ENCODE data around the gene ADAMTS12.

Gene ADAMTS12

DNA sequence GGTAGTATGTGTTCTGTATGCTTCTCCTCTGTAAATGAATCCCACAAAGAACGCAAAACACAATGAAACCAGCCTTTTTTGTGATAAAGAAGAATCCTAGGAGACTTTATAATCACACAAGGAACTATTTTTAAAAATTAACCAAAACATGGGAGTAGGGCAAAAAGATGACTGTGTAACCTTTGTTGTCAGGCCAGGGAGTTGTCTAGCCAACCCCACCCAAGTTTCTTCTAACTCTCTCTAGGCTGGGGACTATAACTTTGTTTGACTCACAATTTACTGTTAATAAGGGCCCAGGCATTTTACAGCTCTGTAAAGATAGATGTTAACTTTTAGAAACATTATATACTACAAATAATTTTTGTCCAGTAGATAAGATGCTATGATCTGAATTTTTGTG lies 176.1 kb downstream of the ADAMTS12 start:
- DNase-seq (ENCODE audit: low read depth, low spot score) = no peak

DNA sequence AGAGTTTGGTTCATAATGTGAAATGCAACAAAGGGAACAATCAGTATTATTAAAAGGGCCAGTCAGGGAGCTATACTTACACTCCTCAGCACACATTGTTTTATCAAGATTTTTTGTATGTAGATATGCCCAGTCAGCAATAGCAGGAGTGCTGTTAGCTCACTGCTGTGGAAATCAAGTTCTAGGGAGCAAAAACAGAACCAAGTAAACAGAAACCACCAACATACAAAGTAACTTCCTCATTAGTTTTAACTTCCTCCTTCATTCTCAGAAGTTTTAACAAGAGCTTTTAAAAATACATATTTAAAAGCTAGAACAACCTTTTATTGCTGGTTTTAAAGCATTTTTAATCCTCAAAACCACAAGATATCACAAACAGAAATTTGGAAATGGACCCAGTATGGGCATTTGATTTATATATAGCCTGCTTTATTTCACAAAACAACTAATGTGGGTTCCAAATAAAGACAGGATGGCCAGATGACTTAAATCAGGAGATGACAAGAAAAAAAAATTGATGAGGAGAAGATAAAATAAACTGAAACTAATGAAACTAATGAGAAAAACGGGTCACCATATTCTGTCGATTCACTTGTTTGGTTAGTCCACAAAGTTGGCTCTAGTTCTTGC lies 178.5 kb downstream of the ADAMTS12 start:
- no peak for DNase-seq (ENCODE audit: low read depth, low spot score)

DNA sequence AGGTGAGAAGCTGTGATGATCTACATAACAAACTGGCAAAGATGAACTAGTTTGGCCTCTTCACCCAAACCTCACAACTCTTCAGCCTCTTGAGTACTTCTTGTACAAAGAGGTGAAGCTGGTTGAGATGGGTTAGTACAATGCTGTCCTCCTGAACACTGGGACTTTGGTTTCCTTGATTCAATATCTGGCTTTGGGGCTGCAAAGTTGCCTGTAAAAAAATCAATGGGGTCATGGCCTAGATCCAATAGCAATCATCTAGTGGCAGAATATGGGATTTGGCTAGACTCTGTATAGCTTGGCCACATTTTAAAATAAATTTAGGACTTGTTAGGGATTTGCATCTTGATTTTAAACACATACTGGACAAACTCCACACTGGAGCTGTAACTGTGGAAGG lies 179.1 kb downstream of the ADAMTS12 start:
- DNase-seq (ENCODE audit: low read depth, low spot score) = no peak

DNA sequence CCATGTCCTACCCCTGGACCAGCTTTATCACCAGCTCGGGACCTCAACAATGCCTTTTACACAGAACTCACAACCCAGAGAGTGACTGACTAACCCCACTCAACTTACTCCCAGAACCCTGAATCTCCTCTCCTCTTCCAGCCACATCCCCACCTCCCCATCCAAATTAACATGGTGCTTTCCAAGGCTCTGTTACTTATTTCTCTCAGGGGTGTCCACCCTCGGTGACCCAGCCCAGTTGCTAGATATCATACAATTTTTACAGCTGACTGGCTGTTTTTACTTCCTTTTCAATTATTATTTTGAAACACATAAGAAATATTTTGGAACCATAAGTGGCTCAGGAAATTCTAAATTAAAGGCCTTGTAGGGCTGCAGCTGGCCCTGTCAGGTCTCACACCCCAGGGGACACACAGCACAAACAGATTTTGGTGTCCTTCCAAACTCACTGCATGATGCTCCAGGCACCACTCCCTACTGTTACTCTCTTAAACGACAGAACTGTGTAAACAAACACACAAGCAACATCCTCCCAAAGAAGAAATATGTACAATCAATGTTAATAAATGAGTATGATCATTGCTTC lies 180.6 kb downstream of the ADAMTS12 start:
- no peak for DNase-seq (ENCODE audit: low read depth, low spot score)

DNA sequence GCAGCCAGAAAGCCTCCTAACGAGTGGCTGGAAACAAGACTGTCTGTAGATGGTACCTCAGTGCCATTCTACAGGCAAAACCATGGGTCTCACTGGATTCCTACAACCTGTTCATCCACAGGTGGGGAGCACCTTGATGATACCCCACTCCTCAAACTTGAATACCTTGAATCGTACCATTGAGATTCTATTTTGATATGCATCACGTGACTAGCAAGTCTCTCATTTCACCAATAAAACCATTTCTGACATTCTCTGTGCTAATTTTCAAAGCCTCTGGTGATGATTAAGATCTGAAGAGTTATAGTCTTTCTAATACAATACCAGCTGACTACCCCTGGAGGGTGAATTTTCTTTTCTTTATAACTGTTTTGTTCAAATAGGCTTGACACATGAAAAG lies 188.9 kb downstream of the ADAMTS12 start:
- DNase-seq (ENCODE audit: low read depth, low spot score) = no peak

DNA sequence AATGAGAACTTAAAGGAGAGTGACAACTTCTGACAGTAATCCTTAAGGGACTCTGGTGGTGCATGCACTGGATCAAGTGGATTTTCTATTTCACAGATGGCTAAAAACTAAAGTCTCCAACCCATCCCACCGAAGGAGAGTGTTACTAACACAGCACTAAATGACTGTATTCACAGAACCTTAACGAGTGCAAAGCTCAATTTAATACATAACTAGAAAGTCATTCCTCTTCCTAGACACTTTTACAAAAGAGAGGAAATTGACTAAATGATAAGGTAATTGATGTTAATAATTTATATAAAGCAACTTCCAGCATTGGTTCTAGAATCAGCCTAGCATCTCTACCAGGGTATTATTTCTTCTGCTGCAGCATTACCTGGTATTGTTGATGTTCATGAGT lies 189.8 kb downstream of the ADAMTS12 start:
- DNase-seq (ENCODE audit: low read depth, low spot score) = no peak

DNA sequence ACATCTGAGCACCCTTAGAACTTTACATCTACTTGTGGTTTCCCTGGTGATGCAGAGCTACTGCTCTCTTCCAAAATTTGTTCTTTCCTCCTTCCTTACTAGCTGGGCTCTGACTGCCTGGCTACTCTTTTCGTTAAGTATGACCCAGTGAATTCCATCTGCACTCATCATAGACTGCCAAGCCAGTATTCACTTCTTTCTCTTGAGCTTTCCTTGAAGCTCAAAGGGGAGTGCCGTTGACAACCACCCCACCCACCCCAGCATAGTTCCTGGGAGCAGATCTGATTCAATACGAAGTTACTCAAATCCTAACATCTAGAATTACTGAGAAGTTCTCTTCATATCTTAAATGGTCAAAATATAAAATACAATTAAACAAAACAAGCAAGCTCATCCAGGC lies 190.5 kb downstream of the ADAMTS12 start:
- DNase-seq (ENCODE audit: low read depth, low spot score) = no peak

DNA sequence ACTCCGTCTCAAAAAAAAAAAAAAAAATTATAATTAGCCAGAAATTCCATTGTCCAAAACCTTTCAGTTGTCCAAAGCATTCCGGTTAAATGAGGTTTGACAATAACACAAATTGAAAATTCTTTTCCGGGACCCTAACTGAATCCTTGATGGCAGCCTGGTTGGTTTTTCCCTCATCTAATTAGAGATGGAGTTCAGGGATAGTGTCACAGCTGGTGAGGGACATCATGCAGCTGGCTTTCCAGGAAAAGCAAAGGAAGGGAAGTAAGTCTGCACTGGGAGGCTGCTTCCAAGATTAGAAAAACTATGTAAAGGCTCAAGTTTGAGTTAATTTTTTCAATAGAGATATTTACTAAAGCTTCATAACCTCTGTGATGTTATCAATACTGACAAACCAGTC lies 195.4 kb downstream of the ADAMTS12 start:
- no peak for DNase-seq (ENCODE audit: low read depth, low spot score)

DNA sequence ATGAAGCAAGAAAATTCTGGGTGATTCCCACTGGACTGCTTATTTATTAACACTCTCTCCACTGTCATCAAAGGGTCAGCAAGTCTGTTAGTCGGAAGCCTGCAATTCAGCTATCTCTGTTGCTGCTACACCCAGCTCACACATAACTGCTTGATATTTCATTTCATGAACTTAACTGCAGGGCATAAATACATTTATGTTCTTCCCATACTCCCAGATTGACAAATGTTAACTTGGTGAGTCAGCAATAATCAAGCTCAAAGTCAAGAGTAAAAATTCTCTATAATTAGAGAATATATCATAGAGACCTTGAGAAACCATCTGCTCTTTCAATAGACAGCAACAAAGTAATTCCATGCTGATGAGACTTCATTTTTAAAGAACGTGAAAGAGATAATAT lies 198.8 kb downstream of the ADAMTS12 start:
- no peak for DNase-seq (ENCODE audit: low read depth, low spot score)

DNA sequence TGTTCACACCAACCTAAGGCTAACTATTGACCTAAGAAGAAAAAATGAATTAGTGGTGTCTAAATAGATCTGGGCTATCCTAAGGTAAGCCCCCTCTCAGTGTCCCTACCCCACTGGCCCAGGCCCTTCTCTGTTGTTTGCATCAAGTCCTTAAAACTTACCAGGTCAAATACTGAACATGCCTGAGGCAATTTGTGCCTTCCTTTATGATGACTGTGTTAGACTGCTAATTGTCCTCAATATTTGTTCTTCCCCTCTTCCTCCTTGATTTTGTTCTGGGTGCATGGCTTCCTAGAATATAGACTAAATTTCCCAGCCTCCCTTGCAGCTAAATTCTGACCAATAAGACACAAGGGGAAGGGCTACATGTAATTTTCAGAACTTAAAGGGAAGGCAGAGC lies 199.9 kb downstream of the ADAMTS12 start:
- DNase-seq (ENCODE audit: low read depth, low spot score) = no peak

DNA sequence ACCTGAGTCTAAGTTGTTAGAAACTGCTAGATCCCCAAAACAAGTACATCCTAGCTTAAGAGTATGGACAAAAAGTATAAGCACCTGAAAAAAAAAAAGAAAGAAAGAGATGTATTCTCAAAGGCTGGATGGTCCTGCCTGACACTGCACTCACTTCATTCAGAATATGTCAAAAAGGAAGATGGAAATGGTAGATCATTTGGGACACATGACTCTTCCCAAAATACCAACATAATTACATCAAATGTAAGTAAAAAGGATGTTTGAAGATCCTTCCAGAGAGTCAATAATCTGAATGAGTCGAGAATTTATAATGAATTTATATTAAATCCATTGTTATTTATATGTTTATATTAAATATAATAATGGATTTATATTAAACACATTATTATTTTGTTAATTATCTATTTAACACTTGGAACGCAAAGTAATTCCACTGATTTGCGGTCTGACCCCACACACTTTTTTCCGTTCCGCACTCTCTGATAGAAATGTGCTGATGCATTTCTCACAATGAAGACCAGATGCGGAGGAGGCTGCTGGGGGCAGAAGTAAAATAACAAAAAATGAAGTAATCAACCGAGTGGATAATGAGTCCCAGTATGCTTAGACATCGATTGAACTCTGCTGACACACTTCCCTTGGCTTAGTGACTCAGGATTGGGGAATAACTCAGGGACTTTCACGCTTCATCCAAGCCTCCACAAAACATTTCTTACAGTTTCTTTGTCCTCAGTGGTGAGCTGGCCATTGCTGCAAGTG lies 201.2 kb downstream of the ADAMTS12 start:
- DNase-seq (ENCODE audit: low read depth, low spot score) = peak; percentile 64

DNA sequence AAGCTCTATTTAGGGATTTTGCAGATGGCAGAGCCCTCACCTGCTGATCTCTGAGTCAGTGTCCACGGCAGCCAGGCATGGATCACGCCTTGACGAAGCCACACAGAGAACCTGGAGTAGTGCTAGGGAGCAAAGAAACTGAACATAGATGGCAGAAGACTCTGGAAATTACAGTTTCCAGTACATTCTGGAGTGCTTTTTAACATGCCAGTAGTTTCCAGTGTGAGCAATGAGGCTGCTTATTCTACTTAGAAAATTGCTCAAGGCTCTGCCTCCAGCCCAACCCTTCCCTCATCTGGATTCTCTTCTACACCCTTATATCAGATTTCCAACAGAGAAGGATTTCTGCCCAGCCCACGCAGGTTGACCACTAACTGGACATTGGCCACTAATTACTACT lies 203.3 kb downstream of the ADAMTS12 start:
- no peak for DNase-seq (ENCODE audit: low read depth, low spot score)

DNA sequence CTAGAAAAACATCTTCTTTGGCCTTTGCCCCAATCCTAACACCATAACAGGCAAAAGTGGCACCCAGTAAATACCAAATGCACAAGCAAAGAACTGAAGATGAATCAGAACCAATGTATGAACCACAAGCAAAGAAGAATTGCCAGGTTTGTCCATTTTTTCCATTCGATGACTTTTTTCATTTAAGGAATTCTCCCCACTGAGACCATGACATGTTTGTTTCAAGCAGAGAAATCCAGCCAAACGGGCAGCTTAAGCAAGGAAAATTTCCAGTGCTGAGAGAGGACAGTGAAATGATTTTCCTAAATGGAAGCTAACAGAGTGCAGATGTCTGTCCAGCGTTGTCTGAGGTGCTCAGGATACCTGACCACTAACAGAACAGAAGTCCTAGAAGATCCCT lies 203.7 kb downstream of the ADAMTS12 start:
- DNase-seq (ENCODE audit: low read depth, low spot score) = no peak

DNA sequence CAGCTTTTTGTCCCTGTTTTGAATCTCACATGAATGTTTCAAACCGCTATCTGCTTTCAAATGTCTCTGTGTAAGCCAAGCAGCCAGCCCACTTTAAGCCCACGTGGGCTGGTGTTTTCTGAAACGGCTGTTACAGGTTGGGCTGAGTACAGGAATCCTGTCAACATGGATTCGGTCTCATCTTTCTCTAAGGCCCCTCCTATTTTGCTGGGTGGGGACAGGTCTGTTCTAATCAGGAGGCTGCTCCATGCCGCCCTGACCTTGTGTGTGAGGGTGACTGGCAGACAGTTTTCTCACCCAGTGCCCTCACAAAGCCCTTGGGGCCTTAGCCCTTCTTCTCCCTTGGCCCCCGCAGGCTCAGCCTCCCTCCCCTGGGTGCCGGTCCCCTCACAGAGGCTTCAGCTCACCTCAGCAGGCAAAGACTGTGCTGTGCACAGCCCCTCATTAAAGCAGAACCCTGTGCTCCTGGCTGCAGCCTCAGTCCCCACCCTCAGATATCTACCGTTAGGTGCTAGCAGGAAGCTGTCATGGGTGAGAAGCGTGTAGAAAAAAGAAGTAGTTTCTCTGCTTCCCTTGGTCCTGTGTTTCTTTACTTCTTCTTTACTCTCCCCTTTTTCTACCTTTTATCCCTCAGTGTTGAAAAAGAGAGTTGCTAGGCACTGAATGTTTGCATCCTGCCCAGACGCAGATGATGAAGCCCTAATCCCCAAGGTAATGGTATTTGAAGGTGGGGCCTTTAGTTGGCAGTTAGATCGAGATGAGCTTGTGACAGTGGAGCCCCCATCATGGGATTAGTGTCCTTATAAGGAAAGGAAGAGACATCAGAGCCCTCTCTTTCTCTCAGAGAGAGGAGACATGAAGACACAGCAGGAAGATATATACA lies 205.7 kb downstream of the ADAMTS12 start:
- no peak for DNase-seq (ENCODE audit: low read depth, low spot score)

DNA sequence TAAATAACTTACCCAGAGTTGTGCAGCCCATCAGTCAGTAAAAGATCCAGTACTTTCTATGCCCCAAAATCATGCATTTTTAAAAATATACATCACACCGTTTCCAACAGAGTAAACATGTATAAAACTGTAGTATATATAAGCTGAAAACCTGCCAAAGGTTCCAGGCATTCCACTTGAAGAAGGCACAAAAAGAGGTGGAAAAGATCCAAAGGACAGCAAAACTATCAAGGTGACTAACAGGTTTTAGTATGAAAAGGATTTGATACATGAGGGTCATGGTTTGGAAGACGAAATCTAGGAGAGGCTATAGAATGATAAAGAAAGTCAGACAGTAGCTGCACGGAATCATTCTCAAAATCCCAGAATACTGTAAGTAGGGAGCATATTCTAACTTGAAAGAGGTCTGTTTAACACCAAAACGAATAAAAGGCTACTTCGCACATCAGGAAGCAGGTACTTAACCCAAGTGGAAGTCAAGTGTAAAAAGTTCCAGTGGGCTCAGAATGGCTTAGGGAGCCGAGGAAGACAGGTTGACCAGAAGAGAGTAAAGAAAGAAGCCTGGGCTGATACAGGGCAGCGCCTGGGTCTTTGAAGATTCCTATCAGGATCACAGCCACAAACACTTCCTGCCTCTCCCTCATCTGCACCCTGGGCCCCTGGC lies 207.2 kb downstream of the ADAMTS12 start:
- no peak for DNase-seq (ENCODE audit: low read depth, low spot score)

DNA sequence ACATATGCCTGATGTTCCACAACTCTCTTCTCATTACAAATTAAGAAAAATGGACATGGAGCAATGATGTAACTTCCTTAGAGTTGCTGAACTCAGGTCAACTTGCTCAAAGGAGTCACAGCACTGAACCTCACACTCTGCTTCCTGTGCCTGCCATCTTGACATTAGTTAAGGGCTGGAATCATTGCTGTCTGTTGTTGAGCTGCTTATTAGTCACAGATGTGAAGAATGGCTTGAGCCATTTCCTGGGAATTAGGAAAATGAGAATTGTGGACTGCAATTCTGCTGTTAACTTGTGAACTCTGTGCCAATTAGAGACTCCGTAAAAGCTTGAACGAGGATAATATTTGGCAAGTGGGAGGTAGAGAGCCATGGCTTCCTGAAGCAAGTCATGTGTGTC lies 212.0 kb downstream of the ADAMTS12 start:
- DNase-seq (ENCODE audit: low read depth, low spot score) = no peak

DNA sequence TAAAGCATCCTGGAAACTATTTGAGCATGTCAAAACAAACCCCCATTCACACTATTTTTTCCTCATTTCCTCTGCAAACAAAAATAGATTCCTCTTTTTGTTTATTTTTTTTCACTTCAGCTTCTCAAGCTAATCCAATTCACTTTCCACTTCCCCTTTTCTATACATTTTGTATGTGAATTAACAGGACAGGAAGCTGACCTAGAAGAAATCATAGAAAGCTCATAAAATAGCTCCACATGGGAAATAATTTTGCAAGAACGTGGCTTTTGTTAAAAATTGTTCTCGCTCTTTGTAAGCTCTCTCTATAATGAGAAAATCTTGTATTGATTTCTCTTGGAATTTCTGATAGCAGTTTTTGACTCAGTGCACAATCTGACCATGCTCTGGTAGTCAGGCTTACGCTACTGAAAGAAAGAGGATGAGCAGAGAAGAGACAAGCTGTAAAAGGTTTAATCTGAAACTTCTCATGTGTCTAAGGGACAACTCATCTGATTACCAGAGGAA lies 215.8 kb downstream of the ADAMTS12 start:
- no peak for DNase-seq (ENCODE audit: low read depth, low spot score)

DNA sequence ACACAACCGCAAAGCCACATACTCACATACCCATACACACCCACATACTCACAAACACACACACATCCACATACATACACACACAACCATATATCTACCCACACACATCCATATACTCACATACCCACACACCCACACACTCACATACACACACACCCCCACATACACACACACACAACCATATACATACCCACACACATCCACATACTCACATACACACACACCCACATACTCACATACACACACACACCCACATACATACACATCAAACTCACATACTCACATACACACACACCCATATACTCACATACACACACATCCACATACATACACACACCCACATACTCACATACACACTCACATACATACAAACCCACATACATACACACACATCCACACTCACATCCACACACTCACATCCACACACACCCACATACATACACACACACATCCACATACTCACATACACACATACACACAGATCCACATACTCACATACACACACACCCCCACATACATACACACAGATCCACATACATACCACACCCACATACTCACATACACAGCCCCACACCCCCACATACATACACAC lies 220.0 kb downstream of the ADAMTS12 start:
- no peak for DNase-seq (ENCODE audit: low read depth, low spot score)

DNA sequence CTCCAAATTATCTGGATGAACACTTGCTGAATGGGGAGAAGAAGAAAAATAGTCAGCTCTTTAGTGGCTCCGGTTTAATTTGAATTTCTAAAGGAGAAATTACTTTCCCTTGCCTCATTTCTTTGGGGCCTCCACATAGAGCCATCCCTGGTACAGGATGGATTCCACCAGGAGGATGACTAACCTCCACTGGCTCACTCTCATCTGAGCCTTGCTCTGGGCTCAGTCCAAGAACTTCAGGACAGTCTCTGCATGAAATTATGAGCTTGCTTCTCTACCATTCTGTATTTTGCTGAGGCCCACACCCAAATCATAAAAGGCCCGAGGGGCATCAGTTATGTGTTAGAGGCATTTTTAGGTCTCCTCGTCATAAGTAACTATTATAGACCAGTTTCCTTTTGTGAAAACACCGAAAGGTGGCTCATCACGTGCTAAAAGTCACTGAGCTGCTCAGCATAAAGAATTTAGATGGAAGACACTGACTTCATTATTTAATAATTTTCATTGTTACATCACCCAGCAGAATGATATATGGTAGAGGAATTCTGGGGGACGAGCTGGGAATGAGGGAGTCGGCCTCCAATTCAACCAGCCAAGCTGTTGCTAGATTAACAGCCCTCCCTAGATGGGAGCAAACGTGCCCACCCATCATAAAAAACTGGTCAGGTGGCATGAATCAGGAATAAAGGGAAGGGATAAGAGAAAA lies 228.9 kb downstream of the ADAMTS12 start:
- DNase-seq (ENCODE audit: low read depth, low spot score) = no peak

DNA sequence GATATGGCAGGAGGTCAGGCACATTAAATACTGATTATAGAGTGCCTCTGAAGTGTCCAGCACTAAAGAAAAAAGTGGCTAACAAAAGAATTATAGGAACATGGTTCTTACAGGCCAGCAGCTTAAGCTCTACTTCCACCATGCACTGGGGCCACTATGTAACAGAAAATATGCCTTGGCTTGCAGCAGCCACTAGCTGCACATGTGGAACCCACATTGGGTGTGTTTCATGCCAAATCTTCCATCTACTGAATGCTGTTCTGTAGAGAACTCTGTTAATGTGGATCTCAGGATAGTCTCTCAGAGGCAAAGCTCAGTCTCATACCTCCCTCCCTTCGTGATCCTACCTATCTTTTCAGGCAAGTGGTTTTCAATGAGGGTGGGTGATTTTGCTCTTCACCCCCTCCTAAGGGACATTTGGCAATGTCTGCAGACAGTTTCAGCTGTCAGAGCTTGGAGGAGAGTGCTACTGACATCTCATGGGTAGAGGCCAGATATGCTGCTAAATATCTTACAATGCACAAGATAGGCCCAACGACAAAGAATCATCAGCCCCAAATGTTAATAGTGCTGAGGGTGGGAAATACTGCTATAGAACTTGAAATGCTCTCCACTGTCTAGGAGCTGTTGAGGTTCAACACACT lies 232.1 kb downstream of the ADAMTS12 start:
- no peak for DNase-seq (ENCODE audit: low read depth, low spot score)

Measured in brain pericyte (primary cell).